Measurements from ENCODE around the gene KANSL3.

GRCh38 chr2:96580771-96581170, 57.3 kb downstream of the KANSL3 start:
- TF ChIP-seq POLR2A (IDR thresholded peaks at IDR 0.05) (no peak), CTCF (IDR thresholded peaks at IDR 0.05) (no peak)
